CD4-positive, CD25-positive, alpha-beta regulatory T cell (primary cell): ENCODE data around the gene THSD8. TPM values are rescaled to one million over a fixed set of nuclear protein-coding genes. Genes with fewer than 3 reads are reported as not detected.
"Not testable (repeated sequence)": the region's sequence is repeated elsewhere in the genome, so short reads cannot be mapped to it uniquely, and the experiment has no call there.

Source experiments
- ATAC-seq, 2 donors: fragments of 150-1000 bp; cut with Tn5 transposase; one replicate each; pipeline ENCODE4 v1.10.0; 2021; ENCODE audit warnings: low read depth in 2 of 2, moderate number of reproducible peaks in 2 of 2, moderate library complexity in 1 of 2
- DNase-seq, 3 donors: peaks; one replicate each; pipeline versions ENCODE4 v3.0.0 to v3.0.0-alpha.2; 2012 to 2022; ENCODE audit warnings: mixed read lengths in 1 of 3
- H3K27ac ChIP-seq: one replicate; pipeline ENCODE4 v1.7.0; 2013; ENCODE audit warnings: mild to moderate bottlenecking, low read length; ENCODE audit not compliant: insufficient read depth, poor library complexity, severe bottlenecking
- H3K27me3 ChIP-seq: one replicate; pipeline ENCODE4 v1.7.0; 2013; ENCODE audit warnings: low read length; ENCODE audit not compliant: control insufficient read depth, insufficient read depth
- H3K36me3 ChIP-seq: one replicate; pipeline ENCODE4 v1.7.0; 2013; ENCODE audit warnings: mild to moderate bottlenecking, low read length, moderate library complexity; ENCODE audit not compliant: control insufficient read depth, insufficient read depth
- H3K4me1 ChIP-seq: 2 replicates; pipeline ENCODE4 v1.7.0; 2013; ENCODE audit warnings: mild to moderate bottlenecking, low read length; ENCODE audit not compliant: insufficient read depth, control insufficient read depth, poor library complexity, severe bottlenecking
- H3K4me3 ChIP-seq: one replicate; pipeline ENCODE4 v1.7.0; 2013; ENCODE audit warnings: low read depth, mild to moderate bottlenecking, low read length, moderate library complexity
- H3K9me3 ChIP-seq, 2 experiments: 1 replicate in 1 of 2; 2 replicates in 1 of 2; pipeline ENCODE4 v1.7.0; 2013; ENCODE audit warnings: low read length in 2 of 2, mild to moderate bottlenecking in 1 of 2, moderate library complexity in 1 of 2; ENCODE audit not compliant: control insufficient read depth in 2 of 2
- H3K27ac Mint-ChIP-seq, 3 donors: one replicate each; pipeline ENCODE4 v1.8.0; 2020 to 2022; ENCODE audit warnings: mild to moderate bottlenecking in 3 of 3, mixed read lengths in 3 of 3, moderate library complexity in 2 of 3
- H3K27me3 Mint-ChIP-seq: one replicate; pipeline ENCODE4 v1.8.0; 2022; ENCODE audit warnings: mild to moderate bottlenecking, mixed read lengths
- H3K36me3 Mint-ChIP-seq: one replicate; pipeline ENCODE4 v1.8.0; 2020; ENCODE audit warnings: mixed read lengths
- H3K4me1 Mint-ChIP-seq, 4 donors: one replicate each; pipeline ENCODE4 v1.8.0; 2020 to 2022; ENCODE audit warnings: mixed read lengths in 4 of 4, mild to moderate bottlenecking in 1 of 4
- H3K4me3 Mint-ChIP-seq, 4 donors: one replicate each; pipeline ENCODE4 v1.8.0; 2020 to 2022; ENCODE audit warnings: mild to moderate bottlenecking in 4 of 4, mixed read lengths in 4 of 4, moderate library complexity in 3 of 4
- H3K9me3 Mint-ChIP-seq, 7 donors: one replicate each; pipeline ENCODE4 v1.8.0; 2020 to 2022; ENCODE audit warnings: mixed read lengths in 7 of 7, mild to moderate bottlenecking in 3 of 7, moderate library complexity in 2 of 7
- polyA plus RNA-seq, 4 donors: library from polyadenylated mRNA; unstranded; fragments of 300-500 nt; fragmentation: Illumina TruSeq; gene quantifications; one replicate each; pipeline ENCODE4 v1.2.3, GENCODE V29; 2021
- total RNA-seq: library from RNA; stranded (reverse); gene quantifications from one replicate; pipeline ENCODE4 v1.2.3, GENCODE V29; 2022

THSD8 gene
- total and polyA plus RNA-seq, 5 donors from 2014 or later: 0.66 to 13.9 (median 3.8) TPM; not detected in 1

DNA sequence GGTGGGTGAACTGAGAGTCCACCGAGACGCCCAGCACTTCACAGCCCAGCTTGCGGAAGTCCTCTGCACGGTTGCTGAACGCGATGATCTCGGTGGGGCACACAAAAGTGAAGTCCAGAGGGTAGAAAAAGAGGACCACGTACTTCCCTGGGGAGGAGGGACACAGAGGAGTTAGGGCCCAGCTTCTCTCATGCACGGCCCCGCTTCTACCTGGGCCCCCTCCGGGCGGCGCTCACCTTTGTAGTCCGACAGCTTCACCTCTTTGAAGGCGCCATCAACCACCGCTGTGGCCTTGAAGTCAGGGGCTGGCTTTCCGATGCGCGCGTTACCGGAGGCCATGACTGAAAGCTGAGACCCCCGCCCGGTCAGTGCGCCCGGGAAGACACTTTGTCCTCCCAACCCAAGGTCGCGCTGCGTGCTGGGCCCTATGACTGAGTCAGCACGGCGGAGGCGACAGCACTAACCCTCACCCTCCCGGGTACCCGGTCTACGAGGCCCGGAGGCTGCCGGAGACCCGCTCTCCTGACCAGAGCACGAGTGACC lies 875 bp upstream of the THSD8 start:
- Mint-ChIP-seq H3K9me3 (no peaks in the 10 kb centered on the region), H3K4me1 (peaks cover 5 to 37% (median 20%) of the 10 kb centered on the region in 4 donors), H3K4me3 (peak overlapping the region; percentile 88 to 94 (median 92)), H3K27ac (peak overlapping the region; percentile 48 to 78 (median 76)), H3K36me3 (peaks cover 3% of the 10 kb centered on the region), H3K27me3 (peaks cover 4% of the 10 kb centered on the region)
- DNase-seq (peak in 1 of 3 donors; percentile 26), ATAC-seq (peak in 1 of 2 donors; percentile 2)
- Histone ChIP-seq H3K9me3 (no peaks in the 10 kb centered on the region), H3K4me3 (peak overlapping the region; percentile 73), H3K4me1 (peaks cover 29% of the 10 kb centered on the region), H3K36me3 (no peaks in the 10 kb centered on the region), H3K27me3 (no peaks in the 10 kb centered on the region), H3K27ac (peak overlapping the region; percentile 49)

- peak overlapping the region; percentile 37 for H3K4me3 ChIP-seq
- no peak for ATAC-seq
- H3K27ac Mint-ChIP-seq: peak overlapping the region in 2 of 3 donors; percentile 41 to 81
- peaks cover 3% of the 10 kb centered on the region for H3K36me3 Mint-ChIP-seq
- peaks cover 4% of the 10 kb centered on the region for H3K27me3 Mint-ChIP-seq
- H3K4me3 Mint-ChIP-seq: peak overlapping the region; percentile 88 to 94 (median 92)
- no peaks in the 10 kb centered on the region for H3K27me3 ChIP-seq
- H3K4me1 ChIP-seq: peaks cover 38% of the 10 kb centered on the region
- H3K4me1 Mint-ChIP-seq: peaks cover 10 to 39% (median 17%) of the 10 kb centered on the region in 4 donors
- no peaks in the 10 kb centered on the region for H3K9me3 Mint-ChIP-seq
- DNase-seq: no peak
- H3K9me3 ChIP-seq: no peaks in the 10 kb centered on the region
- H3K27ac ChIP-seq: no peak overlapping the region
- no peaks in the 10 kb centered on the region for H3K36me3 ChIP-seq
These were observed 618 bp downstream of the THSD8 start for GRCh38 chr19:12802267-12803106.

DNA sequence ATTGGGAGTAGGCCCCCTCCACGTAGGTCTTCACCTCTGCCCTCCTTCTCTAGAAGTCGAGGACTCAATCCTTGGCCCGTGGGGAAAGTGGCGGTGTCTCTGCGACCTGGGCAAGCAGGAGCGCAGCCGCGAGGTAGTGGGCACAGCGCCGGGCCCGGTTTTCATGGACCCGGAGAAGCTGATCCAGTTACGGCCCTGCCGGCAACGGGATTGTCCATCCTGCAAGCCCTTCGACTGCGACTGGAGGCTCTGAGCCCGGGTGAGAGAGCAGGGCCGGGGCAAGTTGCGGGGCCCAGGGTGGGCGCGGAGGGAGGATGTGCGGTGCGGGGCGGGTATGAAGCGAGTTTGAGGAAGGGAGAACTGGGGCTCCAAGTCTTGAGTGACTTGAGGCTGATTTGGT lies 2.2 kb downstream of the THSD8 start:
- H3K36me3 Mint-ChIP-seq: peaks cover 8% of the 10 kb centered on the region
- H3K36me3 ChIP-seq: no peaks in the 10 kb centered on the region
- H3K27me3 Mint-ChIP-seq: peaks cover 4% of the 10 kb centered on the region
- no peaks in the 10 kb centered on the region for H3K27me3 ChIP-seq
- no peak for ATAC-seq
- peak overlapping the region in 1 of 3 donors; percentile 7 for H3K27ac Mint-ChIP-seq
- peak overlapping the region in 3 of 4 donors; percentile 15 to 65 (median 41) for H3K4me3 Mint-ChIP-seq
- H3K9me3 Mint-ChIP-seq: no peaks in the 10 kb centered on the region
- no peak overlapping the region for H3K27ac ChIP-seq
- no peak for DNase-seq
- peaks cover 38% of the 10 kb centered on the region for H3K4me1 ChIP-seq
- peaks cover 10 to 45% (median 17%) of the 10 kb centered on the region in 4 donors for H3K4me1 Mint-ChIP-seq
- no peaks in the 10 kb centered on the region for H3K9me3 ChIP-seq
- H3K4me3 ChIP-seq: no peak overlapping the region

GRCh38 chr19:12806242-12807081 lies 4.6 kb downstream of the THSD8 start, which contains the start of gene RNASEH2A:
Gene RNASEH2A, plus strand, starts transcription at chr19:12806584. Its CDS starts 90 bp downstream, at chr19:12806674.
- Mint-ChIP-seq H3K36me3 (peaks cover 5% of the 10 kb centered on the region), H3K9me3 (no peaks in the 10 kb centered on the region), H3K27me3 (peaks cover 4% of the 10 kb centered on the region), H3K4me3 (peak within 1 kb of the TSS; percentile 89 to 99 (median 92)), H3K4me1 (peaks cover 5 to 27% (median 12%) of the 10 kb centered on the region in 4 donors), H3K27ac (peak within 1 kb of the TSS in 2 of 3 donors; percentile 91 to 97)
- Histone ChIP-seq H3K36me3 (peaks cover 2% of the 10 kb centered on the region), H3K27me3 (no peaks in the 10 kb centered on the region), H3K4me1 (peaks cover 24% of the 10 kb centered on the region), H3K9me3 (no peaks in the 10 kb centered on the region), H3K4me3 (peak within 1 kb of the TSS; percentile 74), H3K27ac (peak within 1 kb of the TSS; percentile 68)
- DNase-seq (peak; percentile 75 to 94 (median 84)), ATAC-seq (peak; percentile 86 to 89)

DNA sequence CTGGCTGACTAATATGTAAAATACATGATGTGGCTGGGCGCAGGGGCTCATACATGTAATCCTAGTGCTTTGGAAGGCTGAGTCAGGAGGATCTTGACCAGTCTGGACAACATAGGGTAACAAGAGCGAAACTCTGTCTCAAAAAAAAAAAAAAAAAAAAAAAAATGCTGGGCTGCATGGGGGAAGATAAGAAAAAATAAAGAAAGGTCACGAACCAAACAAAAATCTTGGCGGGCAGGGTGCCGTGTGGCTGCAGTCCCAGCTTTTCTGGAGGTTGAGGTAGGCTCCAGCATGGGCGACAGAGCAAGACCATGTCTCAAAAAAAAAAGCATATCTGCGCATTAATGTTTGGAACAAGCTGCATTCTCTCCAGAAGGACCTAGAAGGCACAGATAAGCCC lies 13.2 kb downstream of the THSD8 start:
- no peak overlapping the region for H3K27ac Mint-ChIP-seq
- Histone ChIP-seq H3K4me3 (no peak overlapping the region), H3K36me3 (peaks cover 6% of the 10 kb centered on the region), H3K27ac (no peak overlapping the region), H3K9me3 (no peaks in the 10 kb centered on the region), H3K27me3 (no peaks in the 10 kb centered on the region), H3K4me1 (no peaks in the 10 kb centered on the region)
- no peak for ATAC-seq
- no peaks in the 10 kb centered on the region for H3K4me1 Mint-ChIP-seq
- no peak overlapping the region for H3K4me3 Mint-ChIP-seq
- H3K27me3 Mint-ChIP-seq: no peaks in the 10 kb centered on the region
- DNase-seq: no peak
- H3K9me3 Mint-ChIP-seq: no peaks in the 10 kb centered on the region
- peaks cover 12% of the 10 kb centered on the region for H3K36me3 Mint-ChIP-seq

DNA sequence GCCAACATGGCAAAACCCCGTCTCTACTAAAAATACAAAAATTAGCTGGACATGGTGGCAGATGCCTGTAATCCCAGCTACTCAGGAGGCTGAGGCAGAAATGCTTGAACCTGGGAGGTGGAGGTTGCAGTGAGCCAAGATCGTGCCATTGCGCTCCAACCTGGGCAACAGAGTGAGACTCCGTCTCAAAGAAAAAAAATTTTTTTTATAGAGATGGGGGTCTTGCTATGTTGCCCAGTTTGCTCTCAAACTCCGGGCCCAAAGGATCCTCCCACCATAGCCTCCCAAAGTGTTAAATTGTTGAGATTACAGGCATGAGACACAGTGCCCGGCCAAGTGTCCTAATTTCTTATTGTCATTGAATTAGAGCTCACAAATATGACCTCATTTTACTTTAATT lies 15.3 kb downstream of the THSD8 start:
- H3K27me3 Mint-ChIP-seq, H3K9me3 ChIP-seq, H3K36me3 ChIP-seq, H3K4me3 ChIP-seq, H3K27me3 ChIP-seq, H3K4me1 Mint-ChIP-seq, H3K27ac Mint-ChIP-seq, H3K27ac ChIP-seq, DNase-seq, H3K9me3 Mint-ChIP-seq, H3K4me1 ChIP-seq, ATAC-seq, H3K4me3 Mint-ChIP-seq: not testable (repeated sequence)
- peaks cover 12% of the 10 kb centered on the region for H3K36me3 Mint-ChIP-seq

- H3K36me3 Mint-ChIP-seq: peaks cover 11% of the 10 kb centered on the region
- DNase-seq, H3K4me1 ChIP-seq, H3K27ac ChIP-seq, H3K27me3 ChIP-seq, H3K4me3 Mint-ChIP-seq, H3K27me3 Mint-ChIP-seq, H3K9me3 Mint-ChIP-seq, H3K36me3 ChIP-seq, H3K4me3 ChIP-seq, H3K4me1 Mint-ChIP-seq, ATAC-seq, H3K9me3 ChIP-seq, H3K27ac Mint-ChIP-seq: not testable (repeated sequence)
These were observed 15.9 kb downstream of the THSD8 start for GRCh38 chr19:12817810-12818209.
